Loucy (cell line): ENCODE measurements around the gene SC5D.

Experiments
- H2AFZ ChIP-seq: fragments of 200-600 bp; sonication (generic); 2 replicates; pipeline ENCODE4 v1.6.0; 2016; ENCODE audit warnings: antibody characterized with exemption, mild to moderate bottlenecking, low read length, moderate library complexity
- H3F3A ChIP-seq: fragments of 200-600 bp; 2 replicates; pipeline ENCODE4 v1.6.0; 2016; ENCODE audit warnings: antibody characterized with exemption, low read depth, mild to moderate bottlenecking
- H3K27me3 ChIP-seq: fragments of 200-600 bp; sonication (generic); 2 replicates; pipeline ENCODE4 v1.6.1; 2014; ENCODE audit warnings: low read length, mild to moderate bottlenecking; ENCODE audit not compliant: insufficient read depth, poor library complexity, severe bottlenecking
- H3K36me3 ChIP-seq: fragments of 200-600 bp; sonication (generic); 2 replicates; pipeline ENCODE4 v1.6.1; 2016; ENCODE audit warnings: low read length; ENCODE audit not compliant: insufficient read depth
- H3K4me1 ChIP-seq: fragments of 200-600 bp; sonication (generic); 2 replicates; pipeline ENCODE4 v1.5.1; 2014; ENCODE audit warnings: low read length, mild to moderate bottlenecking; ENCODE audit not compliant: insufficient read depth, poor library complexity, severe bottlenecking
- H3K4me2 ChIP-seq: fragments of 200-600 bp; sonication (generic); 2 replicates; pipeline ENCODE4 v1.6.0; 2014; ENCODE audit warnings: antibody characterized with exemption, low read length, low read depth, mild to moderate bottlenecking; ENCODE audit not compliant: poor library complexity, severe bottlenecking
- H3K4me3 ChIP-seq: fragments of 200-600 bp; sonication (generic); 2 replicates; pipeline ENCODE4 v1.5.1; 2014; ENCODE audit warnings: low read length, mild to moderate bottlenecking, mixed read lengths; ENCODE audit not compliant: poor library complexity, severe bottlenecking
- H3K79me2 ChIP-seq: fragments of 200-600 bp; sonication (generic); 2 replicates; pipeline ENCODE4 v1.6.1; 2014; ENCODE audit warnings: low read length; ENCODE audit not compliant: insufficient read depth
- H3K9ac ChIP-seq: fragments of 200-600 bp; sonication (generic); 2 replicates; pipeline ENCODE4 v1.6.0; 2014; ENCODE audit warnings: mild to moderate bottlenecking, low read depth, low read length, moderate library complexity; ENCODE audit not compliant: poor library complexity, severe bottlenecking
- H3K9me2 ChIP-seq: fragments of 200-600 bp; sonication (generic); replicated peaks from 2 replicates; pipeline ENCODE4 v1.6.1; 2016; ENCODE audit warnings: low read depth, low read length, mixed read lengths
- H3K9me3 ChIP-seq: fragments of 200-600 bp; sonication (generic); 2 replicates; pipeline ENCODE4 v1.6.1; 2014; ENCODE audit warnings: mild to moderate bottlenecking, antibody characterized with exemption, low read length, low read depth; ENCODE audit not compliant: insufficient read depth
- H4K20me1 ChIP-seq: fragments of 200-600 bp; sonication (generic); 2 replicates; pipeline ENCODE4 v1.6.0; 2014; ENCODE audit warnings: antibody characterized with exemption, low read length, mild to moderate bottlenecking; ENCODE audit not compliant: insufficient read depth, poor library complexity, severe bottlenecking
- CTCF ChIP-seq: fragments of 200-600 bp; sonication (generic); conservative IDR thresholded peaks from 2 replicates; pipeline ENCODE4 v1.5.1; 2014; ENCODE audit warnings: mild to moderate bottlenecking, antibody characterized with exemption, low read length
- EZH2phosphoT487 ChIP-seq: fragments of 200-600 bp; IDR thresholded peaks from 2 replicates; pipeline ENCODE4 v1.6.1; 2018; ENCODE audit warnings: antibody characterized with exemption, mild to moderate bottlenecking, moderate library complexity, borderline replicate concordance

Gene SC5D

GRCh38 chr11:121282886-121283502 is 9.6 kb upstream of the SC5D start:
- Histone ChIP-seq H3K9ac (no peak overlapping the region), H3K9me3 (no peaks in the 10 kb centered on the region; the same call in 1 of the 2 replicates), H3K79me2 (no peaks in the 10 kb centered on the region), H3K36me3 (no peaks in the 10 kb centered on the region), H3K4me1 (no peaks in the 10 kb centered on the region), H3F3A (no peaks in the 10 kb centered on the region), H3K9me2 (no peaks in the 10 kb centered on the region), H2AFZ (no peak overlapping the region), H4K20me1 (no peaks in the 10 kb centered on the region), H3K4me3 (no peak overlapping the region), H3K4me2 (no peak overlapping the region), H3K27me3 (no peaks in the 10 kb centered on the region)
- TF ChIP-seq EZH2phosphoT487, result no peak
- TF ChIP-seq CTCF, result no peak

GRCh38 chr11:121291319-121291718 is 1.3 kb upstream of the SC5D start:
- Histone ChIP-seq H3K4me2 (no peak overlapping the region), H3F3A (no peaks in the 10 kb centered on the region), H3K79me2 (peaks cover 36% of the 10 kb centered on the region), H3K9ac (no peak overlapping the region), H3K36me3 (no peaks in the 10 kb centered on the region), H3K4me1 (peaks cover 36% of the 10 kb centered on the region), H3K9me3 (no peaks in the 10 kb centered on the region), H2AFZ (no peak overlapping the region), H3K4me3 (no peak overlapping the region), H3K9me2 (no peaks in the 10 kb centered on the region), H4K20me1 (peaks cover 31% of the 10 kb centered on the region), H3K27me3 (no peaks in the 10 kb centered on the region)
- TF ChIP-seq EZH2phosphoT487 (no peak), CTCF (no peak)

GRCh38 chr11:121291896-121292494 is 576 bp upstream of the SC5D start:
- H4K20me1 ChIP-seq, result peaks cover 38% of the 10 kb centered on the region
- peak overlapping the region; percentile 83 for H3K4me3 ChIP-seq
- H3K36me3 ChIP-seq, result no peaks in the 10 kb centered on the region
- peaks cover 38% of the 10 kb centered on the region for H3K4me1 ChIP-seq
- no peaks in the 10 kb centered on the region for H3K9me2 ChIP-seq
- H3K79me2 ChIP-seq, result peaks cover 43% of the 10 kb centered on the region
- TF ChIP-seq EZH2phosphoT487 (no peak), CTCF (no peak)
- peak overlapping the region; percentile 94 for H3K9ac ChIP-seq
- H3K4me2 ChIP-seq, result peak overlapping the region; percentile 73
- no peaks in the 10 kb centered on the region for H3F3A ChIP-seq
- peak overlapping the region; percentile 86 for H2AFZ ChIP-seq
- H3K27me3 ChIP-seq, result no peaks in the 10 kb centered on the region
- no peaks in the 10 kb centered on the region for H3K9me3 ChIP-seq
